ENCODE measurements around the gene ANAPC15.
"Not testable (repeated sequence)": the region's sequence is repeated elsewhere in the genome, so short reads cannot be mapped to it uniquely, and the experiment has no call there.

The ANAPC15 gene

DNA sequence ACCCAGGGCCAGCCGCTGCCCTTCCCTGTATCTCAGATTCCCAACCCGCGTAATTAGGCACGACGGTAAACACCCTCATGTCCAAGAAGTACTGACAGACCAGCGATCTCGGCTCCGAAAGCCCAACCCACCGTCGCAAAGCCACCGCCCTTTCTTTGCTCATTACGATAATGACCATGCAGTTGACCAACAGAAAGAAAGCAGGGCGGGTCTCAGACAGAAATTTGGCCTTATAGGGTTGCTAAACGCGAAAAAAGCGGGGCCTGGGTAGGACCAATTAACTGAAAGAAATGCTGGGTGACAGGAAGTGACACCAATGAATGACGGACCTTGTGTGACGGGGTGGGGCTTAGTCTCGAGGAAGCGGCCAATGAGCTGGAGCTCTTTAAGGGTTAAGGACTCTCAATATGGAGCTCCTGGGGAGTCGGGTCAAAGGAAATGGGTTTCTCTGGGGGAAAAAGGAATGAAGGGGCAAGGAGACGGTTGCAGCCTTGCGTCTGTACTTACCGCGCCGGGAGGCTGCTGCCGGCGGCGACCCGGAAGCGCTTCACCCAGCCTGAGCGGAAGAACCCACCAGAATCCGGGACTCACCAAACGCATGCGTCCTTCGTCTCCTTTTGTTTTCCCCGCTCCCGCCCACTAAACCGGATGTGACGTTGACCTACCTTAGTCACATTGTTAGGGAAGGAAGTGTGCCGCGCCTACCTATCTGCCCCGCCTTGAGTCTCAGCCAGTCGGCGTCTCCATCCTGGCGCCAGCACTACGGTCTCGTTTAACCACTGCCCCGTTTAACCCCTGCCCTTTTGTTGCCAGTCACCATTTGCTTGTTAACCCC, at the start of gene ANAPC15:
Gene ANAPC15, minus strand, starts transcription at position 553 of the 835 bp plus-strand sequence. CDS start 1,419 bp downstream, outside the sequence.
- intact Hi-C loops (cut with DNase I; ENCODE audit: low total_unique reads) = no loop called here

DNA sequence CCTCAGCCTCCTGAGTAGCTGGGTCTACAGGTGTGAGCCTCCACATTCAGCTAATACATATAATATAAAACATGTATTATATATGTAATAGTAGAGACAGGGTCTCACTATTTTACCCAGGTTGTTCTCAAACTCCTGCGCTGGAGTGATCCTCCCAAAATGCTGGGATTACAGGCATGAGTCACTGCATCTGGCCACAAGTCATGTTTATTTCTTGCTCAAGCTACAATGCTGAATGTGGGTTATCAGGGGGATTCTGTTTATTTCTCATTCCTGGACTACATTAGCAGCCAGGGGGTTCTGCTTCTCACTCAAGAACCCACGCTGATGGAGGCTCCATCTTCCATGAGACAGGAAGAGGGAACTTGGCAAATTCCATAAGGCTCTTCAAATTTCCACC, 47.8 kb upstream of the ANAPC15 start:
- H3K4me3 ChIP-seq = no peak overlapping the region
- no peak for DNase-seq
- intact Hi-C loops (cut with DNase I; ENCODE audit: low total_unique reads) = no loop called here
- H3K27ac ChIP-seq = no peak overlapping the region
- no peaks in the 10 kb centered on the region for H3K36me3 ChIP-seq
- peaks cover 0 to 22% of the 10 kb centered on the region in 2 donors for H3K27me3 ChIP-seq
- TF ChIP-seq, protein P1, sequence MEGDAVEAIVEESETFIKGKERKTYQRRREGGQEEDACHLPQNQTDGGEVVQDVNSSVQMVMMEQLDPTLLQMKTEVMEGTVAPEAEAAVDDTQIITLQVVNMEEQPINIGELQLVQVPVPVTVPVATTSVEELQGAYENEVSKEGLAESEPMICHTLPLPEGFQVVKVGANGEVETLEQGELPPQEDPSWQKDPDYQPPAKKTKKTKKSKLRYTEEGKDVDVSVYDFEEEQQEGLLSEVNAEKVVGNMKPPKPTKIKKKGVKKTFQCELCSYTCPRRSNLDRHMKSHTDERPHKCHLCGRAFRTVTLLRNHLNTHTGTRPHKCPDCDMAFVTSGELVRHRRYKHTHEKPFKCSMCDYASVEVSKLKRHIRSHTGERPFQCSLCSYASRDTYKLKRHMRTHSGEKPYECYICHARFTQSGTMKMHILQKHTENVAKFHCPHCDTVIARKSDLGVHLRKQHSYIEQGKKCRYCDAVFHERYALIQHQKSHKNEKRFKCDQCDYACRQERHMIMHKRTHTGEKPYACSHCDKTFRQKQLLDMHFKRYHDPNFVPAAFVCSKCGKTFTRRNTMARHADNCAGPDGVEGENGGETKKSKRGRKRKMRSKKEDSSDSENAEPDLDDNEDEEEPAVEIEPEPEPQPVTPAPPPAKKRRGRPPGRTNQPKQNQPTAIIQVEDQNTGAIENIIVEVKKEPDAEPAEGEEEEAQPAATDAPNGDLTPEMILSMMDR (IDR thresholded peaks at IDR 0.05) = no peak
- no peaks in the 10 kb centered on the region for H3K4me1 ChIP-seq
- no peaks in the 10 kb centered on the region for H3K9me3 ChIP-seq

More for the DNA sequence above, at the start of gene ANAPC15:
- peak; percentile 99 to 100 for DNase-seq
- Histone ChIP-seq H3K4me3 (peak within 1 kb of the TSS; percentile 58 to 66), H3K9me3 (no peaks in the 10 kb centered on the region), H3K4me1 (peaks cover 0 to 15% (median 7%) of the 10 kb centered on the region in 4 donors), H3K27ac (peak within 1 kb of the TSS; percentile 90 to 94), H3K36me3 (peaks cover 0 to 24% (median 6%) of the 10 kb centered on the region in 3 donors), H3K27me3 (peaks cover 0 to 5% of the 10 kb centered on the region in 2 donors)
- TF ChIP-seq, protein P1 (IDR thresholded peaks at IDR 0.05) = no peak

DNA sequence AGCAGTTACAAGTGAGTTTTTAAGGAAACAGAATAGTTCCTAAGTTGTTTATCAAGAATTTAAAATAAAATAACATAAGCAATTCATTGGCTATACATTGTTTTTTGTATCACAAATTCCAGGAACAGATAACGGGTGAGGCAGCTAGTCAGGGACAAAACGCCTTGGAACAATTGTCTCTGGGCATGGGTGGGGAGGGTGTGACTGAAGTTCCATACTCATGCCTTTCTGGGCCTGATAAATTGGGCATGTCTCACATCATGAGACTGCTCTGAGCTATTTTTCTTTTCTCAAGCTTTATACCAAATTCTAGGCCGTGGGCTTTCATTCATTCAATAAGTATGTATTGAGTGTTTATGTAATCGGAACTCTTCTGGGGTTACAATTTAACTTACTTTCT, 44.6 kb upstream of the ANAPC15 start:
- Histone ChIP-seq H3K27me3 (peaks cover 0 to 23% of the 10 kb centered on the region in 2 donors), H3K4me3 (no peak overlapping the region), H3K9me3 (no peaks in the 10 kb centered on the region), H3K4me1 (no peaks in the 10 kb centered on the region), H3K27ac (no peak overlapping the region), H3K36me3 (no peaks in the 10 kb centered on the region)
- TF ChIP-seq, protein P1 (IDR thresholded peaks at IDR 0.05) = no peak
- intact Hi-C loops (cut with DNase I; ENCODE audit: low total_unique reads) = no loop called here
- DNase-seq = no peak

DNA sequence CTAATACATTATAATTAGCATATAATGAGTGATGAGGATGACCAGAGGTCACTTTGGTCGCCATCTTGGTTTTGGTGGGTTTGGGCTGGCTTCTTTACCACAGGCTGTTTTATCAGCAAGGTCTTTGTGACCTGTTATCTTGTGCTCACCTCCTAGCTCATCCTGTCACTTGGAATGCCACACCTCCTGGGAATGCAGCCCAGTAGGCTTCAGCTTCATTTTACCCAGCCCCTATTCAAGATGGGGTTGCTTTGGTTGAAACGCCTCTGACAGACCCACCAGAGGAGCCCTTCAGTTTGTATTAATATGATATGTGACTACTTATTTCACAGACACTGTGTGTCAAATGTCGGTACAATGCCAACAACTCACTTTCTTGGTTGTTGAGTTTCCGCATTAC, 43.3 kb upstream of the ANAPC15 start:
- no peaks in the 10 kb centered on the region for H3K9me3 ChIP-seq
- H3K27ac ChIP-seq = no peak overlapping the region
- H3K36me3 ChIP-seq = no peaks in the 10 kb centered on the region
- H3K27me3 ChIP-seq = peaks cover 0 to 22% of the 10 kb centered on the region in 2 donors
- H3K4me1 ChIP-seq = no peaks in the 10 kb centered on the region
- TF ChIP-seq, protein P1 (IDR thresholded peaks at IDR 0.05) = no peak
- no peak for DNase-seq
- intact Hi-C loops (cut with DNase I; ENCODE audit: low total_unique reads) = no loop called here
- no peak overlapping the region for H3K4me3 ChIP-seq

DNA sequence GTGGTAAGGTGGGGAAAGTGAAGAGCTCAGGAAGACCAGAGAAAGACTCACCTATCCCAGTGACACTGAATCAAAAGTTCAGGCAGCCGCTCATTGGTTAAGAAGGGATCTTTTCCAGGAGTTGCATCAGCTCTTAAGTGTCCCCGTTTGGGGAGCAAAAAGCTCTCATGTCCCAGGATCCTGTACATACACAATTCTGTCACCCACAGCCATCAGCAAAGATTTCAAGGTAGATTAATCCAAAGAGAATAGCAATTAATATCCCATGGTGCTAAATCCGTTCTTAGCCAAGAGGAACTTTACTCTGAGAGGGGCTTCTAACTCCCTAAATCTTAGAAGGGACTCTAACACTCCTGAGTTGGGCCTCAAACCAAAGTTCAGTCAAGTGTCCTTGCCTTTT, 42.3 kb upstream of the ANAPC15 start:
- Histone ChIP-seq H3K27me3 (peaks cover 0 to 18% of the 10 kb centered on the region in 2 donors), H3K36me3 (no peaks in the 10 kb centered on the region), H3K9me3 (no peaks in the 10 kb centered on the region), H3K27ac (no peak overlapping the region), H3K4me3 (no peak overlapping the region), H3K4me1 (no peaks in the 10 kb centered on the region)
- intact Hi-C loops (cut with DNase I; ENCODE audit: low total_unique reads) = no loop called here
- no peak for DNase-seq
- TF ChIP-seq, protein P1 (IDR thresholded peaks at IDR 0.05) = no peak

DNA sequence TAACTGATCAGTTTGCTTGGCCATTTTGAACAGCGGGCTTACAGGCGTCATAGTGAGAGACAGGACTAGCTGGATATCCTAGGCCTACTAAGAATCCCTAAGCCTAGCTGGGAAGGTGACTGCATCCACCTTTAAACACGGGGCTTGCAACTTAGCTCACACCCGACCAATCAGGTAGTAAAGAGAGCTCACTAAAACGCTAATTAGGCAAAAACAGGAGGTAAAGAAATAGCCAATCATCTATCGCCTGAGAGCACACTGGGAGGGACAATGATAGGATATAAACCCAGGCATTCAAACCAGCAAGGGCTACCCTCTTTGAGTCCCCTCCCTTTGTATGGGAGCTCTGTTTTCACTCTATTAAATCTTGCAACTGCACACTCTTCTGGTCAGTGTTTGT, 41.4 kb upstream of the ANAPC15 start:
- intact Hi-C loops (cut with DNase I; ENCODE audit: low total_unique reads); H3K36me3 ChIP-seq; H3K4me3 ChIP-seq: not testable (repeated sequence)

More for the DNA sequence above, 41.4 kb upstream of the ANAPC15 start:
- not testable (repeated sequence) for H3K4me1 ChIP-seq, H3K9me3 ChIP-seq, DNase-seq, H3K27ac ChIP-seq
- peaks cover 0 to 10% of the 10 kb centered on the region in 2 donors for H3K27me3 ChIP-seq

Data from tibial artery (tissue), 4 donors.